NCI-H345 treated with DMSO at 0.1 percent for 48 hours (cell line): ENCODE measurements around the gene LRBA.
"Not testable (repeated sequence)": the region's sequence is repeated elsewhere in the genome, so short reads cannot be mapped to it uniquely, and the experiment has no call there.

Experiments
- DNase-seq: peaks from one replicate; lab custom pipeline; 2025; ENCODE audit not compliant: unreplicated experiment; lab: John Stamatoyannopoulos, UW

Gene LRBA

DNA sequence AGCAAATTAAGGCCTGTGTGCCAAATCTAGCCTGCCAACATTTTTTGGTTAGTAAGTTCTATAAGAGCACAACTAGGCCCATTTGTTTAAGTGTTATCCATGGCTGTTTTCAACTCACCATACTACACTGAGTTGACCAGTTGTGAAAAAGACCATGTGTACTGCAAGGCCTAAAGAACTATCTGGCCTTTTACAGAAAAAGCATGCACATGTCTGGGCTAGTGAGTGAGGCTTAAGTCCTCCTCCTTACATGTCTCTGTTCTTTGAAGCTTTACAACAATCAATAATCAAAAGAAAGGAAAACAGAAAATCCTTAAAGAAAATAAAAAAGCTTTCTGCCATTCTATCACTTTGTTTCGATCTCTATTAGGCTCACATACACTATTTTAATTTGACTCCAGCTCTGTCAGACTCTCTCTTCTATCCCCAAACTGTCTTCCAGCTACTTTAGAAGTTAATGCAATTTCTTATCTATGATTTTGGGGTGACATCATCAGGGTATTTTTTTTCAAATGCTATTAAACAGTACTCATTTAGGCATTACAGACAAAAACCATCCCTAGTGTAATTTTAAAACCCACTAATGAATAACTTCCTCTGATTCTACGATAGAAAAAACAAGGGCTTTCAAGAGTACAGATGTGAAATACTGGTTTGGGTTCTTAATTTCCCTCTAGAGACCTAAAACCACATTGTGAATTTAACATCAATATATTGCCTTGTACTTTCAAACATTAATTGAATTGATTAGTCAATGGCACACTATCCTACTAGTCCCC, 271.3 kb downstream of the LRBA start:
- DNase-seq = no peak

DNA sequence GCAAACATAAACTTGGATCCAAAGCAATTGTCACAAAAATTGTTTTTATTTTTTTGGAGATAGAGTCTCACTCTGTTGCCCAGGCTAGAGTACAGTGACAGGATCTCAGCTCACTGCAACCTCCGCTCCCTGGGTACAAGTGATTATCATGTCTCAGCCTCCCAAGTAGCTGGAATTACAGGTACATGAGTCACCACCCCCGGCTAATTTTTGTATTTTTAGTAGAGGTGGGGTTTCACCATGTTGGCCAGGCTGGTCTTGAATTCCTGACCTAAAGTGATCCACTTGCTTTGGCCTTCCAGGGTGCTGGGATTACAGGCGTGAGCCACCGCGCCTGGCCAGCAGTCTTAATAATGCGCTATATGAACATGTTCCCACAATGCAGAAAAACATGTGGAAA, 272.2 kb downstream of the LRBA start:
- not testable (repeated sequence) for DNase-seq

DNA sequence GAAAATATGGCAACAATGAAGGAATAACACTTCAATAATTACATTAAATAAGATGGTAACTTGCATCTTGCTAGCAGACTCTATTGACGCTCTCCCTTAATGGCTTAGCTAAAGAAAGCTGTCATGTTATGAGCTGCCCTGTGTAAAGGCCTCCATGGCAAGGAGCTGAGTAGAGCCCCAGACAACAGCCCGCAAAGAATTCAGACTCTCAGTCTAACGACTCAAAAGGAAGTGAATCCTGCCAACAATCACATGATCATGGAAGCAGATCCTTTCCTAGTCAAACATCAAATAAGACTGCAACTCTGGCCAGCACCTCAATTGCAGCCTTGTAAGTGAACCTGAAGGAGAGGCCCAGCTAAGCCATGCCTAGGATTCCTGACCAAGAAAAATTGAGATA, 275.5 kb downstream of the LRBA start:
- no peak for DNase-seq

DNA sequence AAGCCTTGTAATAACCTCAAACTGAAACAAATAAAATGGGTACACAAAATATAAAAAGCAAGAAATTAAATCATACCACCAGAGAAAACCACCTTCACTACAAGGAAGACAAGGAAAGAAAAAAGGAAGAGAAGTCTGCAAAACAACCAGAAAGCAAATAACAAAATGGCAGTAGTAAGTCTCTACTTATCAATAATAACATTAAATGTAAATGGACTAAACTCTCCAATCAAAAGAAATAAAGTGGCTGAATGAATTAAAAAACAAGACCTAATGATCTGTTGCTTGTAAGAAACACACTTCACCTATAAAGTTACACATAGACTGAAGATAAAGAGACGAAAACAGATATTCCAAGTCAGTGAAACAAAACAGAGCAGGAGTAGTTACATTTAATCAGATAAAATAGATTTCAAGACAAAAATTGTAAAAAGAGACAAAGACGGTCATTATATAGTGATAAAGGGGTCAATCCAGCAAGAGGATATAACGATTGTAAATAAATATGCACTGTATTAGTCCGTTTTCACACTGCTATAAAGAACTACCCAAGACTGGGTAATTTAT, 289.0 kb downstream of the LRBA start:
- no peak for DNase-seq

DNA sequence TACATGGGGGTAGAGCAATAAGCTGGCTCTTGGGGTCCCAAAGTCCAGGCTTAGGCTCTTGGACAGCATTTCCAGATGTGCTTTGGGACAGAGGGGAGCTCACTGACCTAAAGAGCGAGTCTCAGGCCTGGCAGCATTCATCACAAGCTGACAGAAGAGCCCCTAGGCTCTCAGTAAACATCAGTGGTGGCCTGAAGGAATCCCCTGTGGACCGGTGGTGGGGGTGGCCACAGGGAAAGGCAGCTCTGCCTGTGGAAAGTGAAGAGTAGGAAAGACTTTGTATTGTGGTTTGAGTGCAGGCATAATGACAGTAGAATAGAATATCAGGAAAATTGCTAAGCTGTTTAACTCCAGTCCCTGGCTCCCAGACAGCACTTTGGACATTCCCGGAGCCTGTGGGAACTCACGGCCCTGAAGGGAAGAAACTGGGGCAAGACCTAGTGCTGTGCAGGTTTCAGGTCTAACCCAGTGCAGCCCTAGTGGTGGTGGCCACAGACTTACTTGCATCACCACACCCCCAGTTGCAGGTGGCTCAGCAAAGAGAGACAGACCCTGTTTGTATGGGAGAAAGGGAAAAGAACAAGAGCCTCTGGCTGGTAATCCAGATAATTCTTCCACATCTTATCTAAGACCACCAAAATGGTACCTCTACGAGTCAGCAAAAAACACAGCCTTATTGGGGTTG, 291.2 kb downstream of the LRBA start:
- no peak for DNase-seq

DNA sequence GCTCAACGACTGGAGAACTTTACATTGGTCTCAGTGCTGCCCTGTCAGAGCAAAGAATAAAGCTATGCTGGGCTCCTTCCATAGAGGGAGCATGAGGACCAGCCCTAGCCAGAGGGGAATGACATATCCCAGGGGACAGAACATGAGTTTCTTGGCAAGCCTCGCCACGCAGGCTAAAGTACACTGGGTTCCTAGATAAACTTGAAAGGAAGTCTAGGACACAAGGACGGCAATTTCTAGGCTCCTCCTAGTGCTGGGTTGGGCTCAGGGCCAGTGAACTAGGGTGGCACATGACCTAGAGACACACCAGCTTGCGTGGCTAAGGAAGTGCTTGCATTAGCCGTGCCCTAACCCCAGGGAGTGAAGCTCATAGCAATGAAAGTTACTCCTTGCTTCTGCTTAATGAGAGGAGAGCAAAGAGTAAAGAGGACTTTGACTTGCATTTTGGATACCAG, 292.1 kb downstream of the LRBA start:
- DNase-seq = no peak

DNA sequence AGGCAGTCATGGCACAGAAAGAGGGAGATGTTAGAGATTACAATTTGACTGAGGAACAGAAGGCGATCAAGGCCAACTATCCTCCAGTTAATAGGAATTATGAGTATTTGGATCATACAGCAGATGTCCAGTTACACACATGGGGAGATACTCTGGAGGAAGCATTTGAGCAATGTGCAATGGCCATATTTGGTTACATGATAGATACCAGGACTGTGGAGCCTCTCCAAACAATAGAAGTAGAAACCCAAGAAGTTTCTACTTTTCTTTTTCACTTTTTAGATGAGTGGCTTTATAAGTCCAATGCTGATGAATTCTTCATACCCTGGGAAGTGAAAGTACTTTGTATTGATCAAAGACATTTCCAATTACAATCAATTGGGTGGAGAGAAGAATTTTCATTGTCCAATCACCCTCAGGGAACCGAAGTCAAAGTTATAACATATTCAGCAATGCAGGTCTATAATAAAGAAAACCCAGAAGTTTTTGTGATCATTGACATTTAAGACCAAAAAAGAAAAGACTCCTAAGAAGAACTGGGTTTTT, 294.0 kb downstream of the LRBA start:
- no peak for DNase-seq

DNA sequence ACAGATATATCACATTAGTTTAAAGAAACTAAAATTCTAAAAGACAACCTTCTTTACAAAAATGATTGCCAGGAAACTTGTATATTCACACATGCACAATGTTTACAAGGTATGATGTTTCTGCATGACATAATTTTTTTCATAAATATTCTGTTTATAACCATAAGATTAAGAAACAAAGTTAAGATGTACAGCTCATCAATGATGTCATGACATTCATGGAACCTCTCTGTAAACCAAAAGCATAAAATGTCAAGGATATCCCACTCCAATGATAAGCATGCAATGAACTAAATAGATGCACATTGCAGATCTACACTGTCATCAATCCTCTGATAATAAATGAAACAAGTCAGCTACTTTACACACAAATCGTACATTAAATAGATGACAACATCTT, 297.1 kb downstream of the LRBA start:
- no peak for DNase-seq

DNA sequence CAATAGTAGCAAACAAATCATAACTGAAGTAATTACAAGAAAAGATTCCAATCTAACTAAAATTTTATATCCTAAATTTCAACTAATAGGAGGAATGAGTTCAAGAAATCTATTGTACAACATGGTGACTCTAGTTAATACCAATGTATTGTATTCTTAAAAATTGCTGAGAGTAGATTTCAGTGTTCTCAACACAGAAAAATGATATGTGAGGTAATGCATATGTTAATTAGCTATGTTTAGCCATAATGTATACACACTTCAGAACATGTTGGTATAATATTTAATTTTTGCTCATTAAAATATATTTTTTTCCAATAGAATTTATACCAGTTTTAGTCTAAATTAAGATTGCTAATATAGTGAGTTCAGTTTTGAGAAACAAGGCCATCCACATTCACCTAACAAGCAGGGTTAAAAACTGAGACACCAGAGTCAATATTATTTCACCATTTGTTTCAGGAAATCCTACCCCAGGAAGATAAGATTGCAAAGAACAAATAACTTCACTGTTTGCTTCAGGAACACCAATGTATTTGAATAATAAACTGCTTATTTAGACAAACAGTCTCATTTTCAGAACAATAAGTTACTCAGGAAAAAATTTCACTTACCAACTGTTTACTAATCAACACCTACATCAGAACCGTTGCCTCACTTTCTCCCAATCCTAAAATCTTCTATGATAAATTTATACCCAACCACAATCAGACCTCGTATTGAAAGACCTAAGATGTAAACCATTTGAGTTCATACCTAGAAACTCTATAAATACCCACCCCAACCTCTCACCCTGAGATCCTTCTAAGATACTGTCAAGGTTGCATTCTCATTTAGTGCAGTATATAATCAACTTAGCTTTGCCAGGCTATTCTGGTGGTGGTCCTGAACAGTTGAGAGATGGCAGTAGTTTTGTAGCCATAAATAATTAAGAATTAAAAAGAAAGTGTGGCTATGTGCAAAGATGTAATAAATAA, 300.3 kb downstream of the LRBA start:
- no peak for DNase-seq

DNA sequence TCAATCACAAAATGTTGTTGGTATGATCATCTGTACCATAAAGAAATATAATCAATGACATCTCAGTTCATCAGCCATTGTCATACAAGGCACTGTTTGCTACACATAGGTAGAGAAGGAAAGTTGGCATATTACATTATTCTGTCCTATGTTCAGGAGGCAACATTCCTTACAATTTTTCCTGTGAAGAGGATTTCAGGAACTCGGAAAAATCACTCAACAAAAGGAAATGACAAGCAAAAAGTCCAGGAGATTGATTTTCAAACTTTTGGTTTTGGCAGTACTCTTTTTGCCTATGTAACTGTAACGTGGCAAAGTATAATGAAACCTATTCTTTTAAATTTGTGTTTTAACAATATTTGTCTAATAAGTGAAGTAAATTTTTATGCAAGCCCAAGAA, 301.8 kb downstream of the LRBA start:
- DNase-seq = no peak

DNA sequence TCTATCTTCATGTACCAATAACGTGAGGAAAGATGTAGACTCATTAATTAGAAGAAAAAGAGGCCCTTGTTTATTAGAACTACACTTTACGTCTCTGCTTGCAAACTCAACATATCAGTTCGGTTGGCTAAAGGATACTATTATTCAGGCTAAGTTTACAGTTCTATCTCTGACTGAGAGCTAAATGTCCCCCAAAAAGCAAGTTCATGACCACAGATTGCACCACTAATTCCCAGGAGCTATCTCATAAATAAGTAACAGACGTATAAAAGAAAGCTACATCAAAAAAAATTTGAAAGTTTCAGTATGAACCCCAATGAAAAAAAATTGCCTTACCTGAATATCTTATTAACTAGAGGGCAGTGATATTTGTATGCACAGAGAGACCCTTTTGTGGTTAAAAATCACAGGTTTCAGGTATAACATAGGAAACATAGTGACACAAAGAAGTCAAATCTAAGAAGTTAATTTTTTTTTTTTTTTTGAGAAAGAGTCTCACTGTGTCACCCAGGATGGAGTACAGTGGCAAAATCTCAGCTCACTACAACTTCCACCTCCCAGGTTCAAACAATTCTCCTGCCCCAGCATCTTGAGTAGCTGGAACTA, 304.2 kb downstream of the LRBA start:
- no peak for DNase-seq

DNA sequence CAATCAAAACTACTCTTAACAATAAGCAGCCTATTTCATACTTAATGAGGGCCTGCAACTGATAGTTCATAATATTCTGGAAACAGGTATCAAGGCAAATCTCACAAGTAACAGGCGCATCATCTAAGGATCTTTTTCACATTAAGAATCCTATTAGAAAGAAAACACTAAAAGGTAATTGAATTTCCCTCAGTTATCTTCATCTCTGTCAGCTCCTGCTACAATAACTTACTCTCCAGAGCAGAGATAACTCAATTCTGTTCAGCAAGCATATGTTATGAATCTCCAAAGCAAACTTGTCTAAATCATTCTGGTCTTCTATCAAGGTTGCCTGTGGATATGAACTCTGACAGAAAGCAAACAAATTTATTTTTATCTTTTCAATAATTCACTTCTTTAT, 307.1 kb downstream of the LRBA start:
- DNase-seq = no peak

DNA sequence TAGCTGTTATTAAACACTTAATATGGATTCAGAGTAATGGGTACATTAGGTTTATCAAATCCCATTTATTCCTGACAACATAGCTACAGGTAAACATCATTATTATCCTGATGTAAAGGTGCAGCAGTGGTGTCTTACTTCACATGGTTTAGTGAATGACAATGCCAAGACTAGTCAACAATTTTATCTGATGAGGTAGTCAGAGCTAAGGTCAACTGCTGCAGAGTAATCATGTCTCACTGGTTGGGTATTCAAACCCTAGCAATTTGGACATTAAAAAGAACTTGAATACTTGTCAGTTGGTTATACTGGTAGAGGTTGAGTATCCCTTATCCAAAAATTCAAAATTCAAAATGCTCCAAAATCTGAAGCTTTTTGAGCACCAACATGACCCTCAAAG, 315.5 kb downstream of the LRBA start:
- DNase-seq = no peak

DNA sequence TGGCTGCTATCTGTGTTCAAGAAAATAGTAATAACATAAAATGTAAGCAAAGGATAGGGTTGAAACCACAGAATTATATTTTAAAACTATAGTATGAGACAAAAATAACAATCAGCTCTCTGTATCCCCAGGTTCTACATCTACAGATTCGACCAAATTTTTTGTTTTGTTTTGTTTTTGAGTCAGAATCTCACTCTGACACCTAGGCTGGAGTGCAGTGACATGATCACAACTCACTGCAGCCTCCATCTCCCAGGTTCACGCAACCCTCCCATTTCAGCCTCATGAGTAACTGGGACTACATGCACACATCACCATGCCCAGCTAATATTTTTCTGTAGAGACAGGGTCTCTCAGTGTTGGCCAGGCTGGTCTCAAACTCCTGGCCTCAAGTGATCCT, 319.9 kb downstream of the LRBA start:
- no peak for DNase-seq

DNA sequence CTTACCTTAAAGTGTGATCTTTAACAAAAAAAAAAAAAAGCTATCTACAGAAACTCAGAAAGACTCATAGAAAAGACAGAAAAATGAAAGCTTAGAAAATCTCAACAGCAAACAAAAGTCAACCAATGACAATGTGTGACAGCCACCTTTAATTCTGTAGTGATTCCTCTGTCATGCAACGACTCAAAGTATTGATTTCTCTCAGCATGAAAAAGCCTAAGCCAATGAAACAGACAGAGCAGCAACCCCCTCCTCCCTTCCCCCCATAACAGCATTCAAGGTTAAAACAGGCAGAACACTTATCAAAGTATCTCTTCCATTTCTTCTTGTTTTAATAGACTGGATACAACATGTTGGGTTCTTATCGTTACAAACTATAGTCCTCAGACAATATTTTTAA, 320.6 kb downstream of the LRBA start:
- peak; percentile 7 for DNase-seq

DNA sequence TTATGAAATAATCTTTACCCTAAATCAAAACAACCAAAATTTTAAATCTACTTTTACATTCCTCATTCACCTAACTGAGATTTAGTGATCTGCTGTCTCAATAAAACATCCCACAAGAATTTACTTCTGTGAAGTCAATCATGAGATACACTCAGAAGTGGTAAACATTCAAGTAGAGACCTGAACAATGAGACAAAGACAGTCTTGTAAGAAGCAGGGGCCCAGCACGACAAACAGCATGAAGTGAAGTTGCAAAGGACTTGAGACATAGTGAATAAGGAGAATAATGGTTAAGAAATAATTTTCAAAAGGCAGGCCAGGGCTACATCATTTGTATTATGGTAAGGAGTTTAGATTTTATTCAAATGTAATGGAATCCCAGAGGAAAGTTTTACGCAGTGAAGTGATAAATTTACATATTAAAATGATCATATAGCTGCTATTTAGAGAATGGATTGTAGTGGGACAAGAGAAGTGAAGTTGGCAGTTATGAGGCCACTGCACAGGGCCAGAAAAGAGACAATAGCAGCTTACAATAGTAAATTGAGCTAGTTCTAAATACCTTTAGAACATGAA, 331.2 kb downstream of the LRBA start:
- no peak for DNase-seq

DNA sequence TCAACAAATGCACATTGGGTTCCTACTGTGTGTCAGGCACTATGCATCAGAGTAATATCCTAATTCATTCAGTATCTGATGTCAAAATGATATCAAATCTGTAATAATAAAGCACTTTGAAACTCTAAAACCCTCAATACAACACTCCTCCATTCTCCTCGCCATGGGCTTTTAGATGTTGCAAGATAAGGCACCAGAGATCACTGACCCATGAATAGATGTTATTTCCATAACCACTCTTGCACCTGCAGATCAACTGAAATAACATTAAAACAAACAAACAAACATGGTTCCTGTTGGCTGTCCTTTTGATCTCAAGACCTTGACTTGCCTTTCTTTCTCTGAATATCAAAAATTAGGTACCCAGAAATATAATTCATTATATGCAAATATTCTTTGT, 333.0 kb downstream of the LRBA start:
- no peak for DNase-seq

DNA sequence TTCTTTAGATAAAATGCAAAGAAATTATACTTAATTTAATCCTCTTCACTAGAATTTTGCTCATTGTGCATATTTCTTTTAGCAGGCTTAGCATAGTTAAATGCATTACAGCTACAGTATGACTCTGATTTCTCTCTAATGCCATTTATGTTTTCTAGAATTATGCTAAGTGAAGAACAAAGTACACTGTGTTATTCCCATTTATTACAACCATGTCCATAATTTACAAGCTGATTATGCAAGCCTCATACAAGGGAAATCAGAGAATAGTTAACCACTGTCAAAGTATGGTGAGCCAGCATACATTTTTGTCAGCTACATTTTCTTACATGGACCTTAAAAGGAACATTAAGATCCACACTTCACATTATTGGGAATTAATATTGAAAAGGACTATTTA, 334.0 kb downstream of the LRBA start:
- no peak for DNase-seq

DNA sequence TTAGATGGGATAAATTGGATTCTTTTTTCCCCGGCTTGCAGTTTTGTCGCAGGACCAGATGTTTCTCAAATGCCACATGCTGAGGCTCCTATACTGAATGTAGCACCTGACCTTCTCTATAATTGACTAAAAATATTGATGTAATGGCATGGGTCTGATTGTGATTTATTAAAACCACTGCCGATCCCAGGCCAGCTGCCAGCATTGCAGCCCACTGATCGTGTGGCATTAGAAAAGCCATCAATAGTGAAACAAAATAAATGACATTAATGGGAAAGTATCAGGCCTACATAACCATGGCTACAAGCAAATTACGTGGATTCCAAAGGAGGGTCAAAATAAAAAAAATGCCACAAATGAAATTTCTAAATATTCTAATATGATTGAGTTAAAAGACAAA, 334.4 kb downstream of the LRBA start:
- DNase-seq = no peak

DNA sequence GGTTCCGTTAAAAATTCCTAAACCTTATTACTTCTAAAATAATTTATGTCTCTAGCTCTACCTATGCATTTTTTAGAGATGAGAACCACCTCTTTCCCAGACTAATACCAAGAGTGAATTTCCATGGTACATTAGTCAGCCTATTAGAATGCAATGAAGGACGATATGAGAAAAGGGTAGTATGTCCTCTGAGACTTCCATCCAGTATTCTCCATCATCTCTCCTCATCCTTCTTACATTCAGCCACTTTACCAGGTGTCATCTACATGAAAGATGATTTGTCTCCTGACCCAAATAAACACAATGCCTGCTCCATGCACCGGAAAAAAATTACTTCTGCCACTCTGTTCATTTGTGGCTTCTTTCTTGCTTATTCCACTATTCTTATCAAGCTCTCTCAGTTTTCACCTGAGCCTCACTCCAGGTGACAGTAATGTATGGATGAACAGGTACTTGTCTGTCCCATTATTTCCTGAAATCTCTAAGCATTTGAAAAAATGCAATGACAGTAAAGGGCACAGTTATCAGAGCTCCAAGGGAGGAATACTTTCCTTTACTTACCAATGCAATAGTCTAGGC, 335.2 kb downstream of the LRBA start:
- no peak for DNase-seq
